COR-L47 (cell line): ENCODE data around the gene REG1A.

Experiments used
- DNase-seq: peaks from one replicate; lab custom pipeline; 2025; lab: John Stamatoyannopoulos, UW

REG1A gene

GRCh38 chr2:79128406-79128805 is 8.1 kb downstream of the REG1A start:
- DNase-seq = no peak

DNA sequence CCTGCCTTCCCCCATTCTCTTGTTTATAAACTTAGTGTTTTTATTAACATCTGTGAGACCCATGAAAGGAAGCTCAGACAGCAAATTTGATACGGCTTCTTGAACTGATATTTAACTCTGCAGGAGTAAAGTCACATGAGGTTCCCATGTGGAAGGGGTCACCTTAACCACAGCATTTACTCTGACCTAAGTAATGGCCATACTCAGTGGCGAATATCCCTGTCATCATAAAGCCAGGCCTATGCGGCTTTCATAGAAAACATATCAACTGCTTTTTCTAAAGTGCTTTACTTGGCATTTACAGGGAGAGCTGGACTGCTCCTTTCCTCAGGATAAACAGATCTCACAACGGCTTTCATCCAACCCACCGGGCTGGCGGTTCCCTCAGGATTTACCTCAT is 9.0 kb downstream of the REG1A start:
- no peak for DNase-seq

GRCh38 chr2:79129804-79130203 is 9.5 kb downstream of the REG1A start:
- no peak for DNase-seq

GRCh38 chr2:79131687-79132086 is 11.4 kb downstream of the REG1A start:
- DNase-seq = no peak

GRCh38 chr2:79138385-79138784 is 18.1 kb downstream of the REG1A start:
- no peak for DNase-seq

GRCh38 chr2:79139423-79139822 is 19.1 kb downstream of the REG1A start:
- no peak for DNase-seq

- no peak for DNase-seq
Observed at GRCh38 chr2:79155826-79156476, 35.7 kb downstream of the REG1A start.

- DNase-seq = no peak
Observed at GRCh38 chr2:79159030-79159429, 38.7 kb downstream of the REG1A start.

DNA sequence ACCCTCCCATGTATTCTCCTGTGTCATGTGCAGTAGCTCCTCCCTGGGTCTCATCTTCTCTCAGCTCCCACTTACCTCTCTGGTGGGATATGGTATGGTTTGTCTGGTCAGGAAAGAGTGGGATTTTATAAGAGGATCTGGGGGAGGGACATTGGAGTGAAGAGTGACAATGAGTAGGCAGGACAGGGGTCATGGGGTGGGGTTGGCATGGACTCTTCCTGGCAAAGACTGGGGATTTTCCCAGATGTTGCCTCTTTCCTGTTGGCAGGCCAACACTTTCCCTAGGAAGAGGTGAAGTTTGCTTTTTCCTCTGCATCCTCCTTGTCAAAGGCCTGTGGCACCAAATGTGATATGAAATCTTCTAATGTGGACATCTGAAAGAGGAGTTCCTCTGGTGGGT is 39.4 kb downstream of the REG1A start, which contains the start of gene REG3A:
TSS of gene REG3A (minus strand) at position 101 of the 400 bp plus-strand sequence. CDS start 348 bp downstream, outside the sequence.
- no peak for DNase-seq

- no peak for DNase-seq
Observed at GRCh38 chr2:79162132-79162531, 41.8 kb downstream of the REG1A start.

- DNase-seq = no peak
Observed at GRCh38 chr2:79162801-79163200, 42.5 kb downstream of the REG1A start.

DNA sequence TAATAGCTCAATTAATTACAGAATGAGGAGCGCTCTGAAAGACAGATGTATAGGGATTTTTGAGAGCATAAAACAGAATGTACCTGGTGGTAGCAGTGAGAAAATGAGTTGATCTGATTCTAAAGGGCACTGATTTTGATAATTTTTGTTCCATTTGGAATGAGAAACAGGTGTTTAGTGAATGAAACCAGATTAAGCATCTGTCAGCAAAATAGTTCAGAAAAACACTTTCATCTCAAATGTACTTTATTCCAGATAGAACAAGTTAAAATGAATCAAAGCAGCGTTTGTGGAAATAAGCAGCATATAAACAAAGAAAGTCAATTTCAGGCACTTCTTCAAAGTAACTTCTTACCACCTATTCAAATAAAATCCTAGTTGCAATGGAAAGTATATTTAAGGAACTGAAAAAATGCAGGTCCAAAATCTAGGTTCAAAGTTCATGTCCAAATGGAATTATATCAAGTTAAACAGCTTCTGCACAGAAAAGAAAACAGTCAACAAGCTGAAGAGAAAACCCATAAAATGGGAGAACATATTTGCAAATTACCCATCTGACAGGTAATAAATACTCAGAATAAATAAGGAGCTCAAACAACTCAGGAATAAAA is 51.2 kb downstream of the REG1A start:
- no peak for DNase-seq
